Measurements from ENCODE around the gene MID1. TPM values are rescaled to one million over a fixed set of nuclear protein-coding genes. Genes with fewer than 3 reads are reported as not detected.
"Not testable (repeated sequence)": the region's sequence is repeated elsewhere in the genome, so short reads cannot be mapped to it uniquely, and the experiment has no call there.

Gene MID1
- total RNA-seq, 2 donors from 2014 or later, result 8.0 to 9.6 TPM

GRCh38 chrX:10591363-10592335 is 28.7 kb downstream of the MID1 start:
- no peak overlapping the region for H3K27ac ChIP-seq
- DNase-seq (ENCODE audit: low spot score), result no peak
- TF ChIP-seq, protein P1, sequence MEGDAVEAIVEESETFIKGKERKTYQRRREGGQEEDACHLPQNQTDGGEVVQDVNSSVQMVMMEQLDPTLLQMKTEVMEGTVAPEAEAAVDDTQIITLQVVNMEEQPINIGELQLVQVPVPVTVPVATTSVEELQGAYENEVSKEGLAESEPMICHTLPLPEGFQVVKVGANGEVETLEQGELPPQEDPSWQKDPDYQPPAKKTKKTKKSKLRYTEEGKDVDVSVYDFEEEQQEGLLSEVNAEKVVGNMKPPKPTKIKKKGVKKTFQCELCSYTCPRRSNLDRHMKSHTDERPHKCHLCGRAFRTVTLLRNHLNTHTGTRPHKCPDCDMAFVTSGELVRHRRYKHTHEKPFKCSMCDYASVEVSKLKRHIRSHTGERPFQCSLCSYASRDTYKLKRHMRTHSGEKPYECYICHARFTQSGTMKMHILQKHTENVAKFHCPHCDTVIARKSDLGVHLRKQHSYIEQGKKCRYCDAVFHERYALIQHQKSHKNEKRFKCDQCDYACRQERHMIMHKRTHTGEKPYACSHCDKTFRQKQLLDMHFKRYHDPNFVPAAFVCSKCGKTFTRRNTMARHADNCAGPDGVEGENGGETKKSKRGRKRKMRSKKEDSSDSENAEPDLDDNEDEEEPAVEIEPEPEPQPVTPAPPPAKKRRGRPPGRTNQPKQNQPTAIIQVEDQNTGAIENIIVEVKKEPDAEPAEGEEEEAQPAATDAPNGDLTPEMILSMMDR (IDR thresholded peaks at IDR 0.05), result no peak
- no peaks in the 10 kb centered on the region for H3K36me3 ChIP-seq
- H3K9me3 ChIP-seq, result no peaks in the 10 kb centered on the region
- no peak overlapping the region for H3K4me3 ChIP-seq
- no peaks in the 10 kb centered on the region for H3K4me1 ChIP-seq
- no peaks in the 10 kb centered on the region for H3K27me3 ChIP-seq

DNA sequence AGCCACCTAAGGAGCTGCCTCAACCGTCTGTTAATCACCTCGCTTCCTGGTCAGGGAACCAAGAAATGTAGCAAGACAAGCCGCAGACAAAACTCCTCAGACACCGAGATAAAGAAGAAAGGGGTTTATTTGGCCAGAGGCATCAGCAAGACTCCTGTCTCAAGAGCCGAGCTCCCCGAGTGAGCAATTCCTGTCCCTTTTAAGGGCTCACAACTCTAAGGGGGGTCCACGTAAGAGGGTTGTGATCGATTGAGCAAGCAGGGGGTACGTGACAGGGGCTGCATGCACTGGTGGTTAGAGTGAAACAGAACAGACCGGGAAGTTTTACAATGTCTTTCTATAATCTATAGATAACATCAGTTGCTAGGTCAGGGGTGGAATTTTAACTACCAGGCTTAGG is 30.6 kb downstream of the MID1 start:
- H3K4me3 ChIP-seq; H3K27me3 ChIP-seq; DNase-seq (ENCODE audit: low spot score); H3K27ac ChIP-seq; H3K9me3 ChIP-seq; H3K36me3 ChIP-seq; H3K4me1 ChIP-seq: not testable (repeated sequence)

DNA sequence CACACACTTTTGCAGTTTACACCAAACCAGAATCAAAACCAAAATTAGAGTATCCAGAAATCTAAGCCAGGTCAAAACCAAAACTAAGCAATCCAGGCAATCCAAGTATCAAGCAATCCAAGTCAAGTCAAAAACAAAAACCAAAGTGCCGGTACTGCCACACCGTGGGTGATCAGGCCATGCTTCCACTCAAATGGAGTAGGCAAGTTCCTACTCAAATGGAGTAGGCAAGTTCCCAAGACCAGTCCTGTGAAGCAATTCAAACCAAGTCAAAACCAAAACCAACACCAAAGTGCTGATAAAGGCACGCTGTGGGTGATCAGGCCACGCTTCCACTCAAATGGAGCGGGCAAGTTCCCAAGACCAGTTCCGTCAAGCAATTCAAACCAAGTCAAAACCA is 31.3 kb downstream of the MID1 start:
- no peaks in the 10 kb centered on the region for H3K27me3 ChIP-seq
- TF ChIP-seq, protein P1 (IDR thresholded peaks at IDR 0.05), result no peak
- H3K4me1 ChIP-seq, result no peaks in the 10 kb centered on the region
- peaks cover 0 to 16% of the 10 kb centered on the region in 2 donors for H3K9me3 ChIP-seq
- no peaks in the 10 kb centered on the region for H3K36me3 ChIP-seq
- DNase-seq (ENCODE audit: low spot score), result no peak
- H3K4me3 ChIP-seq, result no peak overlapping the region
- H3K27ac ChIP-seq, result no peak overlapping the region

GRCh38 chrX:10584882-10585281 is 35.5 kb downstream of the MID1 start:
- not testable (repeated sequence) for DNase-seq (ENCODE audit: low spot score); H3K4me1 ChIP-seq; H3K27ac ChIP-seq; H3K4me3 ChIP-seq; H3K36me3 ChIP-seq; H3K27me3 ChIP-seq
- H3K9me3 ChIP-seq, result peaks cover 0 to 25% of the 10 kb centered on the region in 2 donors

DNA sequence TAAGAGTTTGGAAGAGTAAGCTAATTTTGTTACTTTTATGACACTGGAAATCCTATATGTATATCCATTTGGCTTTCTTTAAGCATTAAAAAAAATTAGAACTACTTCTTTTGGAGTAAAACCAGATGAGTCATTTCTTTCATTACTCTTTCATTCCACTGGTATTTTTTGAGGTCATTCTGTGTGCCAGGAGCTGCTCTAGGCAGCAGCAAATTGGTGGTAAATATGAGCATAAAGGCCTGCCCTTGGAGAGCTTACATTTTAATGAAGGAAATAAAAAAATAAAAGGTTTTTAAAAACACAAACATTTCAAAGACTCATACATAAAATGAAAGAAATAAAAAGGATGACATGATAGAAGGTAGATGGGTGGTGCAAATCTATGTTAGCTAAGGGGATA is 37.4 kb downstream of the MID1 start:
- TF ChIP-seq, protein P1 (IDR thresholded peaks at IDR 0.05), result no peak
- H3K36me3 ChIP-seq, result no peaks in the 10 kb centered on the region
- H3K4me1 ChIP-seq, result no peaks in the 10 kb centered on the region
- DNase-seq (ENCODE audit: low spot score), result no peak
- H3K27me3 ChIP-seq, result no peaks in the 10 kb centered on the region
- H3K4me3 ChIP-seq, result no peak overlapping the region
- no peak overlapping the region for H3K27ac ChIP-seq
- H3K9me3 ChIP-seq, result peaks cover 0 to 25% of the 10 kb centered on the region in 2 donors

- Histone ChIP-seq H3K27ac (no peak overlapping the region), H3K4me3 (no peak overlapping the region), H3K4me1 (no peaks in the 10 kb centered on the region), H3K36me3 (no peaks in the 10 kb centered on the region), H3K9me3 (peaks cover 0 to 25% of the 10 kb centered on the region in 2 donors), H3K27me3 (no peaks in the 10 kb centered on the region)
- TF ChIP-seq, protein P1 (IDR thresholded peaks at IDR 0.05), result no peak
- DNase-seq (ENCODE audit: low spot score), result no peak
Observed at GRCh38 chrX:10582215-10582733, 38.1 kb downstream of the MID1 start.
